Neutrophil (primary cell): ENCODE data around the gene TMEM132C.

Experiments
- H3K27ac ChIP-seq: fragments of 200-600 bp; sonication (generic); 2 replicates; pipeline ENCODE4 v1.5.1; 2016; ENCODE audit warnings: mild to moderate bottlenecking, moderate library complexity
- H3K27me3 ChIP-seq: fragments of 200-600 bp; sonication (generic); 2 replicates; pipeline ENCODE4 v1.6.0; 2016; ENCODE audit warnings: mild to moderate bottlenecking
- H3K36me3 ChIP-seq: fragments of 200-600 bp; sonication (generic); 2 replicates; pipeline ENCODE4 v1.5.1; 2017
- H3K4me1 ChIP-seq, 2 experiments: fragments of 200-600 bp in 1 of 2; sonication (generic) in 1 of 2; 1 replicate in 1 of 2; 2 replicates in 1 of 2; pipeline versions ENCODE4 v1.5.1 to v1.6.1; 2013 to 2016; ENCODE audit warnings: low read depth in 1 of 2, low read length in 1 of 2, mild to moderate bottlenecking in 1 of 2, moderate library complexity in 1 of 2; ENCODE audit not compliant: control insufficient read depth in 1 of 2, insufficient read depth in 1 of 2
- H3K4me3 ChIP-seq, 2 experiments: fragments of 200-600 bp in 1 of 2; sonication (generic) in 1 of 2; 1 replicate in 1 of 2; 2 replicates in 1 of 2; pipeline ENCODE4 v1.5.1; 2013 to 2016; ENCODE audit warnings: low read depth in 1 of 2, low read length in 1 of 2, mild to moderate bottlenecking in 1 of 2, moderate library complexity in 1 of 2
- H3K9me3 ChIP-seq: fragments of 200-600 bp; sonication (generic); 2 replicates; pipeline ENCODE4 v1.5.1; 2016
- CTCF ChIP-seq: fragments of 200-600 bp; sonication (generic); IDR thresholded peaks from 2 replicates; pipeline ENCODE4 v1.5.1; 2016; ENCODE audit warnings: antibody characterized with exemption

The TMEM132C gene

GRCh38 chr12:128623748-128624147, 356.8 kb downstream of the TMEM132C start:
- H3K9me3 ChIP-seq, result no peaks in the 10 kb centered on the region
- no peaks in the 10 kb centered on the region for H3K27me3 ChIP-seq
- no peaks in the 10 kb centered on the region for H3K4me1 ChIP-seq
- H3K36me3 ChIP-seq, result no peaks in the 10 kb centered on the region
- H3K27ac ChIP-seq, result no peak overlapping the region
- H3K4me3 ChIP-seq, result no peak overlapping the region
- TF ChIP-seq CTCF, result no peak

GRCh38 chr12:128626808-128627320, 359.9 kb downstream of the TMEM132C start:
- Histone ChIP-seq H3K4me1 (no peaks in the 10 kb centered on the region), H3K27me3 (no peaks in the 10 kb centered on the region), H3K36me3 (no peaks in the 10 kb centered on the region), H3K4me3 (no peak overlapping the region), H3K9me3 (no peaks in the 10 kb centered on the region), H3K27ac (no peak overlapping the region)
- TF ChIP-seq CTCF, result no peak

GRCh38 chr12:128627659-128628058, 360.7 kb downstream of the TMEM132C start:
- no peak overlapping the region for H3K27ac ChIP-seq
- no peaks in the 10 kb centered on the region for H3K36me3 ChIP-seq
- H3K9me3 ChIP-seq, result no peaks in the 10 kb centered on the region
- no peak overlapping the region for H3K4me3 ChIP-seq
- TF ChIP-seq CTCF, result no peak
- H3K27me3 ChIP-seq, result no peaks in the 10 kb centered on the region
- H3K4me1 ChIP-seq, result no peaks in the 10 kb centered on the region

GRCh38 chr12:128629979-128630378, 363.0 kb downstream of the TMEM132C start:
- H3K9me3 ChIP-seq, result no peaks in the 10 kb centered on the region
- no peak overlapping the region for H3K27ac ChIP-seq
- no peaks in the 10 kb centered on the region for H3K36me3 ChIP-seq
- TF ChIP-seq CTCF, result no peak
- no peaks in the 10 kb centered on the region for H3K27me3 ChIP-seq
- no peaks in the 10 kb centered on the region for H3K4me1 ChIP-seq
- H3K4me3 ChIP-seq, result no peak overlapping the region

- TF ChIP-seq CTCF, result no peak
- no peaks in the 10 kb centered on the region for H3K9me3 ChIP-seq
- H3K4me3 ChIP-seq, result no peak overlapping the region
- no peaks in the 10 kb centered on the region for H3K27me3 ChIP-seq
- no peaks in the 10 kb centered on the region for H3K36me3 ChIP-seq
- no peak overlapping the region for H3K27ac ChIP-seq
- H3K4me1 ChIP-seq, result no peaks in the 10 kb centered on the region
These were observed 371.0 kb downstream of the TMEM132C start for GRCh38 chr12:128637642-128638606.
